DOHH2 (cell line): Measurements from ENCODE around the gene PHYKPL.
"Not testable (repeated sequence)": the region's sequence is repeated elsewhere in the genome, so short reads cannot be mapped to it uniquely, and the experiment has no call there.

ENCODE experiments used
- H3F3A ChIP-seq: fragments of 200-600 bp; sonication (generic), shearing (Covaris generic); 2 replicates; pipeline ENCODE4 v1.6.0; 2016; ENCODE audit warnings: antibody characterized with exemption, mild to moderate bottlenecking; ENCODE audit not compliant: control insufficient read depth, insufficient read depth
- H3K27ac ChIP-seq: fragments of 200-600 bp; sonication (generic); 2 replicates; pipeline ENCODE4 v1.5.1; 2014; ENCODE audit warnings: low read depth, mild to moderate bottlenecking, low read length, moderate library complexity
- H3K27me3 ChIP-seq: fragments of 200-600 bp; sonication (generic); 2 replicates; pipeline ENCODE4 v1.6.1; 2014; ENCODE audit warnings: mild to moderate bottlenecking, low read length, mixed read lengths; ENCODE audit not compliant: control insufficient read depth
- H3K36me3 ChIP-seq: fragments of 200-600 bp; sonication (generic); 2 replicates; pipeline ENCODE4 v1.6.1; 2014; ENCODE audit warnings: mild to moderate bottlenecking, low read length, moderate library complexity, mixed read lengths; ENCODE audit not compliant: control insufficient read depth
- H3K4me1 ChIP-seq: fragments of 200-600 bp; sonication (generic); 2 replicates; pipeline ENCODE4 v1.6.1; 2014; ENCODE audit warnings: mild to moderate bottlenecking, low read length, mixed read lengths; ENCODE audit not compliant: control insufficient read depth
- H3K4me2 ChIP-seq: fragments of 200-600 bp; sonication (generic); 2 replicates; pipeline ENCODE4 v1.6.0; 2014; ENCODE audit warnings: mild to moderate bottlenecking, low read length, moderate library complexity
- H3K4me3 ChIP-seq: fragments of 200-600 bp; sonication (generic); 2 replicates; pipeline ENCODE4 v1.5.1; 2014; ENCODE audit warnings: mild to moderate bottlenecking, low read length, mixed read lengths
- H3K79me2 ChIP-seq: fragments of 200-600 bp; sonication (generic); 2 replicates; pipeline ENCODE4 v1.6.1; 2014; ENCODE audit warnings: mild to moderate bottlenecking, low read length, mixed read lengths; ENCODE audit not compliant: control insufficient read depth
- H3K9me2 ChIP-seq: fragments of 200-600 bp; sonication (generic); replicated peaks from 2 replicates; pipeline ENCODE4 v1.6.1; 2014; ENCODE audit warnings: mild to moderate bottlenecking, low read length, mixed read lengths; ENCODE audit not compliant: control insufficient read depth
- H3K9me3 ChIP-seq: fragments of 200-600 bp; sonication (generic); 2 replicates; pipeline ENCODE4 v1.6.1; 2014; ENCODE audit warnings: antibody characterized with exemption, low read length, mixed read lengths; ENCODE audit not compliant: control insufficient read depth, insufficient read depth
- H4K20me1 ChIP-seq: fragments of 200-600 bp; sonication (generic); 2 replicates; pipeline ENCODE4 v1.6.0; 2014; ENCODE audit warnings: low read depth, mild to moderate bottlenecking, antibody characterized with exemption, low read length, moderate library complexity; ENCODE audit not compliant: control insufficient read depth, insufficient read depth
- CTCF ChIP-seq: fragments of 200-600 bp; sonication (generic); IDR thresholded peaks from one replicate; pipeline ENCODE4 v1.5.1; 2014; ENCODE audit warnings: antibody characterized with exemption, mild to moderate bottlenecking, low read depth, low read length; ENCODE audit not compliant: poor library complexity, severe bottlenecking
- EZH2phosphoT487 ChIP-seq: fragments of 200-600 bp; sonication (generic); IDR thresholded peaks from 2 replicates; pipeline ENCODE4 v1.6.1; 2017; ENCODE audit warnings: borderline replicate concordance, mild to moderate bottlenecking, antibody characterized with exemption, low read length, moderate library complexity, mixed read lengths

The PHYKPL gene

DNA sequence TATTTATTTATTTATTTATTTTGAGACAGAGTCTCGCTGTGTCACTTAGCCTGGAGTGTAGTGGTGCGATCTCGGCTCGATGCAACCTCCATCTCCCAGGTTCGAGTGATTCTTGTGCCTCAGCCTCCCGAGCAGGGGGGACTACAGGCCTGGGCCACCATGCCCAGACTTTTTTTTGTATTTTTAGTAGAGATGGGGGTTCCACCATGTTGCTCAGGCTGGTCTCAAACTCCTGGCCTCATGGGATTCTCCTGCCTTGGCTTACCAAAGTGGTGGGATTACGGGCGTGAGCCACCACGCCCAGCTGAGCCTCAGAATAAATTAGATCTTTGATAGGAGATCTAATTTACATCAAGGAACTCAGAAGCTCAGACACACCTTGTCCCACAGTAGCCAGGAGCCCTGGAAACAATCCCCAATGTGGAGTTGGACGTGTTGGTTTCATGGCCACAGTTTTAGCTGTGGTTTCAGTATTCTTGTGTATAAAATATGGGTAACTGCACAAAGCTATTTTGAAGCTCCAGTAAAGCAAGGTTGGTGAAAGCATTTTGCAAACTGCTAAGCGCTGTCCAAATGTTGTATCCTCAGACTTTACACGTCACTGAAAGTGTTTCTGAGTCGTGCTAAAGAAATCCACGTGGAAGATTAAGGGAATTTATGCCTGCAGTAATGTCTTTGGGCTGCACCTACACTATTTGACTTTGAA is 31.2 kb downstream of the PHYKPL start:
- TF ChIP-seq EZH2phosphoT487 (no peak), CTCF (no peak)
- H3K9me3 ChIP-seq, result no peaks in the 10 kb centered on the region
- peaks cover 11% of the 10 kb centered on the region for H3F3A ChIP-seq
- H3K79me2 ChIP-seq, result peaks cover 34% of the 10 kb centered on the region
- H3K36me3 ChIP-seq, result peaks cover 17% of the 10 kb centered on the region
- no peaks in the 10 kb centered on the region for H3K27me3 ChIP-seq
- H3K27ac ChIP-seq, result no peak overlapping the region
- H3K9me2 ChIP-seq, result no peaks in the 10 kb centered on the region
- peaks cover 11% of the 10 kb centered on the region for H4K20me1 ChIP-seq
- H3K4me1 ChIP-seq, result peaks cover 12% of the 10 kb centered on the region
- no peak overlapping the region for H3K4me2 ChIP-seq
- H3K4me3 ChIP-seq, result no peak overlapping the region

GRCh38 chr5:178199581-178200434 is 32.8 kb downstream of the PHYKPL start:
- Histone ChIP-seq H3K36me3 (peaks cover 4% of the 10 kb centered on the region), H3K79me2 (peaks cover 19% of the 10 kb centered on the region), H3K4me2 (no peak overlapping the region), H3K4me1 (0 out of 2 replicates have a peak, but pooled peaks cover 4% of the 10 kb centered on the region), H3F3A (no peaks in the 10 kb centered on the region; the same call in 1 of the 2 replicates), H3K27me3 (peaks cover 7% of the 10 kb centered on the region), H3K4me3 (no peak overlapping the region), H4K20me1 (no peaks in the 10 kb centered on the region), H3K9me3 (no peaks in the 10 kb centered on the region), H3K9me2 (no peaks in the 10 kb centered on the region), H3K27ac (no peak overlapping the region)
- TF ChIP-seq CTCF, result no peak
- TF ChIP-seq EZH2phosphoT487, result no peak

- Histone ChIP-seq H3F3A (no peaks in the 10 kb centered on the region; the same call in 1 of the 2 replicates), H4K20me1 (no peaks in the 10 kb centered on the region), H3K4me3 (no peak overlapping the region), H3K9me2 (no peaks in the 10 kb centered on the region), H3K9me3 (no peaks in the 10 kb centered on the region), H3K27ac (no peak overlapping the region), H3K79me2 (peaks cover 8% of the 10 kb centered on the region), H3K4me1 (peaks cover 8% of the 10 kb centered on the region; the same call in 1 of the 2 replicates), H3K4me2 (no peak overlapping the region), H3K27me3 (peaks cover 18% of the 10 kb centered on the region), H3K36me3 (no peaks in the 10 kb centered on the region)
- TF ChIP-seq CTCF, result no peak
- no peak for TF ChIP-seq EZH2phosphoT487
These were observed 33.9 kb downstream of the PHYKPL start for GRCh38 chr5:178198706-178199105.

DNA sequence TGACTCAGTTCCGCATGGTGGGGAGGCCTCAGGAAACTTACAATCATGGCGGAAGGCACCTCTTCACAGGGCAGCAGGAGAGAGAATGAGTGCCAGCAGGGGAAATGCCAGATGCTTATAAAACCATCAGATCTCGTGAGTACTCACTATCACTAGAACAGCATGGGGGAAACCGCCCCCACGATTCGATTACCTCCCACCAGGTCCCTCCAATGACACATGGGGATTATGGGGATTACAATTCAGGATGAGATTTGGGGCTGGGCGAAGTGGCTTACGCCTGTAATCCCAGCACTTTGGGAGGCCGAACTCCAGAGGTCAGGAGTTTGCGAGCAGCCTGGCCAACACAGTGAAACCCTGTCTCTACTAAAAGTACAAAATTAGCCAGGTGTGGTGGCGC is 34.5 kb downstream of the PHYKPL start:
- not testable (repeated sequence) for H4K20me1 ChIP-seq, H3K9me3 ChIP-seq, H3K36me3 ChIP-seq, H3K4me1 ChIP-seq, H3K9me2 ChIP-seq, H3K4me3 ChIP-seq, H3K79me2 ChIP-seq, H3K27ac ChIP-seq, H3F3A ChIP-seq, H3K4me2 ChIP-seq
- peaks cover 21% of the 10 kb centered on the region for H3K27me3 ChIP-seq
